Ammon's horn (tissue), 1 donor: ENCODE results near the gene FAM81B.

Experiments
- DNase-seq: peaks from one replicate; pipeline ENCODE4 v3.0.0-alpha.2; 2016; ENCODE audit warnings: low spot score

FAM81B gene

GRCh38 chr5:95471942-95472341 is 80.8 kb downstream of the FAM81B start:
- DNase-seq = no peak

GRCh38 chr5:95484421-95484820 is 93.3 kb downstream of the FAM81B start:
- DNase-seq = no peak

- no peak for DNase-seq
Measured at GRCh38 chr5:95486191-95486590, 95.0 kb downstream of the FAM81B start.

GRCh38 chr5:95487880-95488279 is 96.7 kb downstream of the FAM81B start:
- no peak for DNase-seq
